GM21619 (cell line): Measurements from ENCODE around the gene SCN10A.

ENCODE experiments used
- ATAC-seq: cut with Tn5 transposase; IDR thresholded peaks from one replicate; pipeline ENCODE4 v1.9.1; 2021; ENCODE audit not compliant: unreplicated experiment

Gene SCN10A

DNA sequence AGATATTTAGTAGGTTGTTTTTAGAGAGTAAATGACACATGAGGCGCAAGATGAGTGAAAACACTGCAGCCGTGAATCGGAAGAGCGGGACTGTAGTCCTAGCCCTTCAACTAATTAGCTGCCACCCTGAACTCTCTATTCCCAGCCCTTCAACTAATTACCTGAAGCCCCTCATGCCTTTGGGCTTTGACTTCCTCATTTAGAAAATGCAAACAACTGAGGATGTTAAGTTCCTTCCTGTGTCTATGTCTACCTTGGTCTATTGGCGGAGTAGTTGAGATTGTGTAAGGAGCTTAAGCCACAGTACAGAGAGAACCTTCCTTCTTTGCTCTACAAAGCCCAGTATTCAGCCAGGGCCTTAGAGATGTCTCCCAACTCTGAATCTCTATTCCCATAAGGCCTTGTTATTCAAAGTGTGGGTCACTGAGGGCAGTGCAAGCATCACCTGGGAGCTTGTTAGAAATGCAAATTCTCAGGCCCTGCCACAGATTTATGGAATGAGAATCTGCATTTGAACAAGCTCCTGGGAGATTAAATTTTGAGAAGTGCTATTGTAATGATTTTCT lies 94.7 kb downstream of the SCN10A start:
- no peak for ATAC-seq

DNA sequence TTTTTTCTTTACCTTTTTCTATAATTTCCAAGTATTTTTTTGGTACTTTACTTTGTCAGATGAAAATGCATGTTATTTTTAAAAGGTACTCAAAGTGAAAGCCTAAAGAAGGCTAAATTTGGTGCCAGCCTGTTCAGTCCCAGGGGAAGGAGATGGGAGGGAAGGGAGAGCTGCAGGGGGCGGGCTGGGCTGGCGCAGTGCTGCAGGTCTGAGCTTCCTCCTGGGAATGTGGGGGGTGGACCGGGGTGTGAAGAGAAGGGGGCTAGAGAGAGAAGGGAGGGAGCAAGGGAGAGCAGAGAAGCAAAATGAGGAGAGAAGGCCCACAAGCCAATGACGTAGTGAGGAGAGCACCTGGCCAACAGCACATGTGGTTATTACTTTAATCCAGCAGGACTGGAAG lies 95.6 kb downstream of the SCN10A start:
- ATAC-seq = no peak

DNA sequence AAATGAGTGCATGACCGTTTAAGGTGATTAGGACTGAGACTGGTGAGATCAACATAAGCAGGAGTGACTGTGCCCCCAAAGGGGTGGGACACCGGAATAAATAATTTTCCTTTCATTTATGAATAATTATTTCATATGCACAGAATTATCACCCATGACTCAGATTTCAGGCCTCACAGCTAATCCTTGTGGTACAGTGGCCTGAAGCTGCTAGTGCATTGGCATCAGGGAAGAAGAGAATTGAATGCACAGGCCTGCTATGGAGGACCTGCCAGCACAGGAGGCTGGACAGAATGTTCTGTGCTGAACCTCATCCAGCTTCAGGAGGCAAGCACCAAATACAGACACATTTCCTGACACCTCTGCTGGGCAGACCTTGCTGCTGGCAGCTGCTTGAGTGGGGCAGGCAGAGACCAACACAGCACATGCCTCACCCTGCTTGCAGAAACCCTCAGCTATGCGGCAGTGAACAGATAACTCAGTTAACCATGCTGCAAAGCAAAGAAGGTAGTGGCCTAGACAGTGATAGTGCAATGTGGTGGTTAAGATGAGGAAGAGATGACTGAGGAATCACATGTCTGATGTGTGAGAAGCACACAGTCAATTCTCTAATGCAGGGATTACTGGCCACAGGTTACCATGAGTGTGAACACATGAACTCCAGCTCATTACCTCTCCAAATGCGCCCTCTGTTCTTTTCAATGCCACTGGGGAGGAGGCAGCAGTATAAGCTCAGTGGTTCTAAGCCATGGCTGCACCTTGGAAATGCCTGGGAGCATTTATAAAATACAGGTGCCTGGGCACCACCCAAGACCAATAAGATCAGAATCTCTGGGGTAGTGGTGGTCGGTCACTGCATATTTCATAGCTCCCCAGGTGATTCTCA lies 98.4 kb downstream of the SCN10A start:
- no peak for ATAC-seq

- ATAC-seq = no peak
These were observed 102.9 kb downstream of the SCN10A start for GRCh38 chr3:38713121-38713520.

- no peak for ATAC-seq
These were observed 104.7 kb downstream of the SCN10A start for GRCh38 chr3:38711321-38711720.

DNA sequence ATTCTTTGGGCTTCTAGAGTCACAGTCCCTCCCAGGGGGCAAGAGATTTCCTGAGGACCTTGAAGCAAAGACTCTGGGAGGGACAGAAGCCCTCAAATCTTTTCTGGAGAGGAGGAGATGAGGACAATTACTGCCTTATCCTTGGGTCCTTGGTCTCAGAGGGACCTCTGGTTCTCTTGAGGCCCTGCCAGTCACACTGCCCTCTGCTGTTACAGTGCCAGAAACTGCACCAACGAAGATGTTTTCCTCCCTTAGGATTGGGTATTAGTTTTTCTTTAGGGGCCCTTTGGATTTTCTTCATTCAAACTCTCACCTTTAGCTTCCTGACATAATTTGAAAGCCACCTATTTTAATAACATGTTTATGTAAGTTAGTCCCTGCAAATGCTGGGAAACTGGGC lies 108.3 kb downstream of the SCN10A start:
- ATAC-seq = no peak

GRCh38 chr3:38706961-38707360 lies 109.1 kb downstream of the SCN10A start:
- no peak for ATAC-seq

GRCh38 chr3:38702231-38702630 lies 113.8 kb downstream of the SCN10A start:
- ATAC-seq = no peak

DNA sequence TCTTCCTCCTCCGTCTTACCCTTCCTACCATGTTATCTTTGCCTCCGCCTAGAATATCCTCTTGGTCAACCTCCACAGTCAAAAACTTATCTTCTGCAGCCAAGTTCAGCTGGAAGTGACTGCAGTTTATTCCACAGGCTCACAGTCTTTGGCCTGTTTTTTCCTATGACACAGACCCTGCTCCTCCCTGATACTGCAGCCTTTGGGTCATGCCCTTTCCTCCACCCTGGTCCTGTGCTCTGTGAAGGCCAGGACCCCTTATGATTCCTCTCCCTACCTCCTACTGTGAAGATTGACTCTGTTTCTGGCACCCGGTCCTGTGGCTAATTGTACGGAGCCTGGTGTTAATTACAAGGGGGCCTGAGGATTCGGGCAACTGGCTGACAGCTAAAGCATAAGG lies 117.3 kb downstream of the SCN10A start:
- no peak for ATAC-seq

DNA sequence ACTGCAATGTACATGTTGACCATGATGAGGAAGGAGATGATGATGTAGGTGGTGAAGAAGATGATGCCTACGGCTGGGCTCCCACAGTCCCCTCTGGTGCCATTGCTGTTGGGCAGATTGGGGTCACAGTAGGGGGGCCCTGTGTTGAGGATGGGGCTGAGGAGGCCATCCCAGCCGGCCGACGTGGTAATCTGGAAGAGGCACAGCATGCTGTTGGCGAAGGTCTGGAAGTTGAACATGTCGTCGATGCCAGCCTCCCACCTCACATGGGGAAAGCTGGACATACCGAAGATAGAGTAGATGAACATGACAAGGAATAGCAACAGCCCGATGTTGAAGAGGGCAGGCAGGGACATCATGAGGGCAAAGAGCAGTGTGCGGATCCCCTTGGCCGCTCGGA lies 118.0 kb downstream of the SCN10A start:
- ATAC-seq = no peak

- ATAC-seq = no peak
These were observed 120.0 kb downstream of the SCN10A start for GRCh38 chr3:38696034-38696433.

GRCh38 chr3:38690185-38690584 lies 125.8 kb downstream of the SCN10A start:
- ATAC-seq = no peak

- ATAC-seq = no peak
These were observed 126.2 kb downstream of the SCN10A start for GRCh38 chr3:38689774-38690173.

DNA sequence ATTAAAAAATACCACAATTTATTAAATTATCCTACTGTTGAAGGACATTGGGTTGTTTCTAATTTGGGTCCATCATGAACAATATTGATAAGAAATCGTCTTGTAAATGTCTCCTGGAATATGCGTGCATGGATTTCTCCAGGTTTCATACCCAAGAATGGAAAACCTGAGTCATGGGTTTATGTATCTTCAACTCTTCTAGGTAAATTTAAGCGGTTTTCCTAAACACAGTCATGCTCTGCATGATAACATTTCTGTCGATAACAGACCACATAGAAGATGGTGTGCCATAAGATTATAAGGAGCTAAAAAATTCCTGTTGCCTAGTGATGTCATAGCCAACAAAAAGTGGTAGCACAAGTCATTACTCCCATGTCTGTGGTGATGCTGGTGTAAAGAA lies 126.7 kb downstream of the SCN10A start:
- ATAC-seq = no peak

DNA sequence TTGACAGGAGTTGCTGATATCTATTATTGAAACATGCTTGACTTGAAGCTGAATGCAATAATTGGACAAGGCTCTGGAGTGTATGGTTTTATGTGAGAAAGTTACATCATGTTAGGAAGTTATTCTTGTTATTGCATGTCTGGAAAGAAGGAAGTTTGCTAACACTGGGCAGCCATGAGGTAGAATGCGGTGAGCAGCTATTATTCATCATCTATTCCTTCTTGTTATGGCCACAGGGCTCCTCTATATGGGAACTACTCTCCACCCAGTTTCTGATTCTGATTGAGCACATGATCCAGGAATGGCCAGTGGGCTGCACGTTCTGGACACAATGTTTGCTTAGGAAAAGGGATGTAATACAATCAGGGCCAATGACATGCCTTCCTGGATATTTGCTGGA lies 128.7 kb downstream of the SCN10A start:
- ATAC-seq = no peak

- ATAC-seq = no peak
These were observed 131.5 kb downstream of the SCN10A start for GRCh38 chr3:38684546-38684945.

DNA sequence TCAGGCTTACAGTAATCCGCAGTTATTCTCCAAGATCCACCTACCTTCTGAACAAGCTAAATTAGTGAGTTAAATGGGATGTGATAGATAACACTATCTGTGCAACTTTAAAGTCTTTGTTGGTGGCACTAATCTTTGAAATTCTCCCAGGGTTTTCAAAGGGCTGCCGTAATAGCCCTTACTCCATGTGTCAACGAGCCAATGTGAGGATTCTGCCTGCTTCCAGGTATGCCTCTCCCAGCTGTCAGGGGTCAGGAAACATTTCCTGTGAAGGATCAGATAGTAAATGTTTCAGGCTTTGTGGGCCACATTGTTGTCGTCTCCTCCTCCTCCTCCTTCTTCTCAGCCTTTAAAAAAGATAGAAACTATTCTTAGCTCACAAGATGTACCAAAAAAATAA lies 146.3 kb downstream of the SCN10A start:
- ATAC-seq = no peak

DNA sequence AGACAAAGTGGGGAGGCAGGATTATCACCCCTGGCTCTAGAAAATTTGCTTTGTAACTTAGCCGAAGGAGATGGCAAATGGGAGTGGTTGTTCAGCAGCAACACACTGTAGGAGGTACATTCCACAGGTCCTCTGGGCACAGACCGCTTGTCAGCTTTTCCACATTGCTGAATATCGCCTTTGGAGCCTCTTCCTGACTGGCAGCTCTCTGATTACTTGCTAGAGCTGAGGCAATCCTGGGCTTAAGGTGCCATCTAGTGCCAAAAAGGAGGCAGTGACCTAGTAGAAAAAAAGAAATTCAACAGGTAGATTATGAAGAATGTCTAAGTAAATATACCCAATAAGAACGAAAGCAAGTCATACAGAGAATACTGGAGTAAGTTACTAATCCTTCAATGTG lies 153.5 kb downstream of the SCN10A start:
- ATAC-seq = no peak

- ATAC-seq = no peak
These were observed 157.2 kb downstream of the SCN10A start for GRCh38 chr3:38658841-38659240.

GRCh38 chr3:38657369-38657768 lies 158.6 kb downstream of the SCN10A start:
- ATAC-seq = no peak

DNA sequence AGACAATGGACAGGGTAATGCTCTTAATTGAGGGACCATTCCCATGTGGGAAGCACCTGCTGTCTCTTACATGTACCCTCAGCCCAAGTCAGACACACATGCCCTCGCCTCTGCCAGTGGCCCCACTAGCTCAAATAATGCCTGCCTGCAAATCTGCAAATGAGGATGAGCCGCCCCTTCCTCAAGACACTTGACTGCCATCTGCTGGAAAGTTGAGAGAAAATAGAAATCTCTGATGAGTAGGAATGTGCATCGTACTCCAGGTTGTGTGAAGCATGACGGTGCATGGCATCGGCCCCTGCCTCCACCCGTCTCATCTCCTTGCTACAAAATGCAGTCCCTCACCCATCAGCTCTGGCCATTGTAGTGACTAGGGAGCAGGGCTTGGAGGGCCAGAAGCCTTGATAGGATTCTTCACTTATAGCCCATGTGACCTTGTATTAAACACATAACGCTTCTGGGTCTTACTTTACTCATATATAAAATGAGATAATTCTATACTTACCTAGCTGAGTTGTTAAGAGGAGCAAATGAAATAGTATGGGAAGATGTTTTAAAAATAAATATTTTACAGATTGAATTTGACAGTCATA lies 160.2 kb downstream of the SCN10A start:
- no peak for ATAC-seq
